GM10248 (cell line): ENCODE results near the gene SEC24A.

Experiments
- CTCF ChIA-PET: fragments of 300-600 bp; sonication (Branson Sonifier 250); formaldehyde crosslinking; extraction: SDS; loops from one replicate; lab custom pipeline; 2021; ENCODE audit warnings: antibody characterized with exemption; lab: Yijun Ruan, JAX
- POLR2A ChIA-PET: fragments of 350-650 bp; sonication (Branson Sonifier 250); formaldehyde crosslinking; extraction: SDS; loops from one replicate; lab custom pipeline; 2020; ENCODE audit warnings: antibody characterized with exemption; lab: Yijun Ruan, JAX
- DNase-seq: peaks from one replicate; pipeline ENCODE4 v3.0.0; 2012; ENCODE audit errors: extremely low spot score
- CTCF ChIP-seq: IDR thresholded peaks from 2 replicates; pipeline ENCODE4 v1.5.1; 2012; ENCODE audit warnings: mild to moderate bottlenecking, low read depth; ENCODE audit errors: extremely low read depth, missing control alignments, control extremely low read depth

Gene SEC24A

DNA sequence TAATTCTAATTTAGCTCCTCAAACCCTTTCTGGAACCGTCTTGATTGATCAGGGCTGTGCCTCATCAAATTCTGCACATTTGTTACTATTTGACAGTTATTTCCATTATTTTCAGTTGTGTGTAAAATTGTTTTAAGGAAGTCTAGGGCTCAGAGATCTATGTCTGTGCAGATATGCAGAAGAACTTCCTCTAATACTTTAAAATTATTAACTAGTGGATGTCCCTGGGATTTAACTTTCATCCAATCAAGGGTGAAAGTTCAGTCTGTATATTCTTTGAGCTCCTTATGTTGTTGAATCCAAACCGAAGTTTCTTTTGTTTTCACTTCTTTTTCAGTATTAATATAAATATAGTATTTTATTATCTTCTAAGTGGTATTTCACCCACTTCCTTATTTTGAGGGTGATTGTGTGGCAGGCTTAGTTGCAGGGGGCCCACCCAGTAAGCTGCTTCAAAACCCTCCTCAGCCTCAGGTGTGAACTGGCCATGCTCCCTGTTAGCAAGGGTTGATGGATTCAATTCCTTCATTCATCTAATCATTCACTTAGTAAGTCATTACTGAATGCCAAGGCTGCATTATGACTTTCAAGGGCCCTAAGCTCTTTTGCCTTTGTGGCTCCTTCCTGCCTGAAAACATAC lies 87.7 kb downstream of the SEC24A start:
- CTCF ChIA-PET, result interaction anchor here (1.1 to 1.7 kb wide), 5 partner anchors 11 to 168 kb away, joined by 3 to 8 read pairs (median 5); partner anchors contain the start of genes DDX46 and PCBD2

DNA sequence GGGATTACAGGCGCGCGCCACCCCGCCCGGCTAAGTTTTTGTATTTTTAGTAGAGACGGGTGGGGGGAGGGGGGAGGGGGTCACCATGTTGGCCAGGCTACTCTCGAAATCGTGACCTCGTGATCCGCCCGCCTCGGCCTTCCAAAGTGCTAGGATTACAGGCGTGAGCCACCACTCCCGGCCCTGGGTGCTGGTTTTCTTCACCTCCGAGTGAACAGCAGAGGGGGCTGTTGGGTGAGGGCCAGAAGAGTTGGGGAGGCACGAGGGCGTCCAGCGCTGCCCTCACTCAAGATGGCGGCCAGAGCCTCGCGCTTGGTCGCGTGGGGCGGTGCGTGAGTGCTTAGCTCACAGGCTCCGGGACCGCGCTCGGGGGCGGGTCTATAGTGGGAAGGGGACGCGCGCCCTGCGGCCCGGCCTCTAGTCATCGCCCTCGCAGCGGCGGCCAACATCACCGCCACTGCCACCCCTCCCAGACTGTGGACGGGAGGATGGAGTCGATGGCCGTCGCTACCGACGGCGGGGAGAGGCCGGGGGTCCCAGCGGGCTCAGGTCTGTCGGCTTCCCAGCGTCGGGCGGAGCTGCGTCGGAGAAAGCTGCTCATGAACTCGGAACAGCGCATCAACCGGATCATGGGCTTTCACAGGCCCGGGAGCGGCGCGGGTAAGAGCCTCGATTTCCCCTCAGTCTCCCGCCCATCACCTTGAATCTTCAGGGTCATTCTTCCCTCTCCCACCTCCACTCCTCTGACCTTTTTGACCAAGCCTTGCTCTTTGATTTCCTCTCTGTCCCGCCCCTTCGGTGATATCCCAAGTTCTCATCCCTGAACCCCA lies 89.8 kb downstream of the SEC24A start, which contains the start of gene CAMLG:
CAMLG (plus strand) TSS at position 416 of the 830 bp plus-strand sequence; CDS start at position 489, 73 bp downstream.
- peak; percentile 87 for TF ChIP-seq CTCF
- ChIA-PET CTCF (interaction anchor here (0.6 to 5.7 kb wide), 24 partner anchors 9 to 179 kb away, joined by 3 to 66 read pairs (median 4); partner anchors contain the start of genes DDX46 and PCBD2), POLR2A (interaction anchor here (0.5 to 1.0 kb wide), 2 partner anchors 164 to 286 kb away, joined by 5 to 7 read pairs; no protein-coding TSS in a partner anchor)
- DNase-seq, result peak; percentile 95

More for the DNA sequence above, 87.7 kb downstream of the SEC24A start:
- POLR2A ChIA-PET, result no interaction called here
- TF ChIP-seq CTCF, result no peak
- DNase-seq, result no peak

GRCh38 chr5:134738963-134739661 lies 90.5 kb downstream of the SEC24A start:
- ChIA-PET POLR2A (interaction anchor here (1.0 kb wide), 1 partner anchor 163 kb away, joined by 5 read pairs; no protein-coding TSS in a partner anchor), CTCF (interaction anchor here (0.6 to 5.7 kb wide), 28 partner anchors 8 to 179 kb away, joined by 3 to 66 read pairs (median 4); partner anchors contain the start of genes DDX46 and PCBD2)

DNA sequence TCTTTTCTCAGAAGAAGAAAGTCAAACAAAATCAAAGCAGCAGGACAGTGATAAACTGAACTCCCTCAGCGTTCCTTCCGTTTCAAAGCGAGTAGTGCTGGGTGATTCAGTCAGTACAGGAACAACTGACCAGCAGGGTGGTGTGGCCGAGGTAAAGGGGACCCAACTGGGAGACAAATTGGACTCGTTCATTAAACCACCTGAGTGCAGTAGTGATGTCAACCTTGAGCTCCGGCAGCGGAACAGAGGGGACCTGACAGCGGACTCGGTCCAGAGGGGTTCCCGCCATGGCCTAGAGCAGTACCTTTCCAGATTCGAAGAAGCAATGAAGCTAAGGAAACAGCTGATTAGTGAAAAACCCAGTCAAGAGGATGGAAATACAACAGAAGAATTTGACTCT lies 92.5 kb downstream of the SEC24A start:
- TF ChIP-seq CTCF, result no peak
- DNase-seq, result no peak
- POLR2A ChIA-PET, result interaction anchor here (0.6 kb wide), 1 partner anchor 12 kb away, joined by 5 read pairs; no protein-coding TSS in a partner anchor
- CTCF ChIA-PET, result interaction anchor here (0.8 to 5.7 kb wide), 7 partner anchors 10 to 164 kb away, joined by 3 to 66 read pairs (median 3); partner anchors contain the start of genes DDX46 and PCBD2

More at GRCh38 chr5:134738963-134739661, 90.5 kb downstream of the SEC24A start:
- DNase-seq, result peak; percentile 47
- peak; percentile 22 for TF ChIP-seq CTCF

- ChIA-PET POLR2A (no interaction called here), CTCF (interaction anchor here (1.5 to 5.7 kb wide), 2 partner anchors 9 to 14 kb away, joined by 3 to 66 read pairs; partner anchors contain the start of gene DDX46)
- TF ChIP-seq CTCF, result no peak
- no peak for DNase-seq
Measured at GRCh38 chr5:134742134-134742533, 93.5 kb downstream of the SEC24A start.
